NCI-H526 (cell line): ENCODE measurements around the gene COL17A1.

Source experiments
- DNase-seq, 2 experiments: peaks; one replicate each; lab custom pipeline; 2025; lab: John Stamatoyannopoulos, UW

COL17A1 gene

DNA sequence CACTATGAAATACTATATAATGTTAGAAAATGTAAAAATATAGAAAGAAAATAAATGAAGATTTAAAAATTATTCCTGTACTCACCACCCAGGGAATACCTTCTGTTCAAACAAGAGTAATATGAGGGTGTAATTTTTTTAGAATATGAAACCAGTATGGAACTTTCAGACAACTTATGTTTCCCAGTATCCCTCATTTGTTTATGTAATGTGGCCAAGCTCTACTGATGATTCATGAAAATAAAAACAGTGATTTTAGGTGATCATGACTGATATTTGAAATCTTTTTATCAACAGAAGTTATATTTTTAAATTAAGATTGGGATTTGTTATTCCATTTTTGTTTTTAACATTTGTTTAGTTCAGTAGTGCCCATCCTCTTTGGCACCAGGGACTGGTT lies 100.0 kb downstream of the COL17A1 start:
- no peak for DNase-seq

DNA sequence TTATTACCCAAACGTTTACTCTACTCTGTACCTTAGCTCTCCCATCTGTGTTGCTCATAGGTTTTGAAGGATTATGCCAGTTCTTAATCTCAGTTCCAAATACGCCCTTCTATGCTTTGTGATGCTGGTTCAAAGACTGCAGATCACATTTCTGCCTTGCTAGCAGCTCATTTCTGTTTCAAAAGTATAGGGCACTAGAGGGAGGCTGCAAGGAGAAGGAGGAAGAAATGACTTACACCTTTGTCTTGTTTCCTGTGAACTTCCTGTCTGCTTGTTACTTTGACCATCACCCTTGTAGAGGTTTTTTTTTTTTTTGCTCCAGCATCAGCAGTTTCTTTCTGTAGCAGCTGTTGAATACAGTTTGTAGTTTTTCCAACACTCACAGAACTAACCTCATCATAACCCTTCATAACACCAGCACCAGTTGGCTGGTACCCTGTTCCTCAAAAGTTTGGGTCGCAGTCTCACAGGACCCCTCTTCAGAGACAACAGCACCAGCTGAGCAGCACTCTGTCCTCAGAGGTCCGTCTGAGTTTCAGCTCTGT lies 102.2 kb downstream of the COL17A1 start:
- DNase-seq: no peak

DNA sequence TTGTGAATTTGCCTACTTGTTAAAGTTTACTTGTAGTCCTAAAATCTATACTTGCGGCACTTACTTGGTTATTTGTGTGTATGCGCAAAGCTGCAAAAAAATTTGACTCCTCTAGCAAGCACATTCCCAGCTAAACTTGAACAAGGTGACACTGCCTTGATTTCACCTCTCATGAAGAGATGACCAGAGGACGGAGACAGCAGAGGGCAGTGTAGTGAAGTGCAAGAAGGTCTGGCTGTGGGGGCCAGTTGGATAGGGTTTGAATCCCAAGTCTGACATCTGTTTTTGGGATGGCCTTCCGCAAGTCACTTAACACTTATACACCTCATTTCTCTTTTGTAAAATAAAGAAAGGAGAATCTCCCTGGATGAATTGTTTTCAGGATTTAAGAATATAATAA lies 103.0 kb downstream of the COL17A1 start:
- DNase-seq: peak in 1 of 2 experiments; percentile 1
